Muscle of leg (tissue), 11 donors: ENCODE results near the gene XPO1. TPM values are rescaled to one million over a fixed set of nuclear protein-coding genes. Genes with fewer than 3 reads are reported as not detected.
"Not testable (repeated sequence)": the region's sequence is repeated elsewhere in the genome, so short reads cannot be mapped to it uniquely, and the experiment has no call there.

Experiments
- DNase-seq: peaks from one replicate; pipeline ENCODE4 v3.0.0; 2013
- H3K27ac ChIP-seq: one replicate; pipeline ENCODE4 v1.5.1; 2013; ENCODE audit warnings: mild to moderate bottlenecking, low read length, control low read depth
- H3K27me3 ChIP-seq: one replicate; pipeline ENCODE4 v1.6.1; 2013; ENCODE audit warnings: low read length; ENCODE audit not compliant: control insufficient read depth, insufficient read depth
- H3K36me3 ChIP-seq: one replicate; pipeline ENCODE4 v1.6.1; 2013; ENCODE audit warnings: low read length; ENCODE audit not compliant: control insufficient read depth, insufficient read depth
- H3K4me1 ChIP-seq: one replicate; pipeline ENCODE4 v1.6.1; 2013; ENCODE audit warnings: low read length; ENCODE audit not compliant: control insufficient read depth, insufficient read depth
- H3K4me3 ChIP-seq: one replicate; pipeline ENCODE4 v1.5.1; 2013; ENCODE audit warnings: low read length, control low read depth
- H3K9me3 ChIP-seq: replicated peaks from 2 replicates; pipeline ENCODE4 v1.6.1; 2013; ENCODE audit warnings: low read depth, low read length; ENCODE audit not compliant: control insufficient read depth
- WGBS: methylation state at CpG from one replicate; pipeline ENCODE4 v1.1.5; 2013; ENCODE audit warnings: missing lambda C conversion rate; ENCODE audit not compliant: insufficient coverage; 5-methylcytosine and 5-hydroxymethylcytosine counted together
- polyA plus RNA-seq, 8 donors: library from polyadenylated mRNA; unstranded; fragments of 120-200 nt; gene quantifications; one replicate each; pipeline versions ENCODE4 v1.2.1 to v1.2.3, GENCODE V29; 2013; ENCODE audit warnings: inconsistent platforms in 1 of 8, low replicate concordance in 1 of 8; ENCODE audit not compliant: insufficient read length in 8 of 8, insufficient read depth in 1 of 8
- total RNA-seq: library from RNA; stranded (reverse); fragments of 120-200 nt; gene quantifications from one replicate; pipeline ENCODE4 v1.2.4, GENCODE V29; 2013

The XPO1 gene
- total and polyA plus RNA-seq, 9 donors: 122 to 183 (median 132) TPM

DNA sequence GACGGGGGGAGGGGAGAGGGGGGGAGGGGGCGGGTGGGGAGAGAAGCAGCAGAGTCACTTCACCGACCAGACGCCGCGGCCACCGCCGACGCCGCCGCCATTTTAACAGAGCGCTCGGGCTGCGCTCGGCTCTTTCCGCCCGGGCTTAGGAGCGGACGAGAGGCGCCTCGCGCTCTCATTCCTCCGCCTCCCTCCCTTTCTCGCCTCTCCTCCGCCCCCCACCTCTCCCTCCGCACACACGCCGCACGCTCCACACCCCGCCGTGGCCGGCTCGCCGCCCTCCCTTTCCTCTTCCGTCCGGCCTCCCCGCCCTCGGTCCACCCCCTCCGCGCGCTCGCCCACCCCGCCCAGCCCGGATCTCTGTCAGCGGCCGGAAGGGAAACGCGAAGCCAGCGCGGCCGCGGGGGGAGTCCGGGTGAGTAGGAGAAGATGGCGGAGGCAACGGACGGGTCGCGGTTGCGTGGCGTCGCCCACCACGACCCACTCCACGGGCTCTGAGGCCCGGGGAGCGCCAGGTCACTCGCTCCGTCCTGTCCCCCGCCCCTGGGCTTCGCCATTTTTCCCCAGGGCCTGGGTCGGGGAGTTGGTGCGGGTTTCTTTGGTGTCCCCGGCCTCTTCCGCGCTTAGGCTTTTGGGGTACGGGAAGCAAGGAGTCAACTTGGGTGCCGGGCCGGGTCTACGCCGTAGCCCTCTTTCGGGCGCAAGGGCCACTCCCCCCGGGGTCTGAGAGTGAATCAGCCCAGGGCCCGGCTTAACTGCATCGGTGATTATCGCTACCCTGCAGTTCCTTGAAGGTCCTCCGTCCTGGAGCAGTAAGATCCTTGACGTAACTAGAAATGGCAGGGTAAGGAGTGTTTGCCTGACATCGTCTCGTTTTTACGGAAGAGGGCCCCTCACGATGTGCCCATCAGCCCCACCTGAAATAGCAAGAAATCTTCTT lies 66.9 kb downstream of the XPO1 start, which contains the start of gene USP34:
TSS of gene USP34 (minus strand) at position 123 of the 940 bp plus-strand sequence. CDS start 395 bp downstream, outside the sequence.
- peaks cover 6% of the 10 kb centered on the region for H3K4me1 ChIP-seq
- no peaks in the 10 kb centered on the region for H3K9me3 ChIP-seq
- H3K4me3 ChIP-seq: peak within 1 kb of the TSS; percentile 99
- 0% methylated on average over 62 of the region's 91 CpGs for whole genome bisulfite sequencing
- H3K27me3 ChIP-seq: no peaks in the 10 kb centered on the region
- H3K27ac ChIP-seq: peak within 1 kb of the TSS; percentile 100
- DNase-seq: peak; percentile 99
- H3K36me3 ChIP-seq: peaks cover 13% of the 10 kb centered on the region

DNA sequence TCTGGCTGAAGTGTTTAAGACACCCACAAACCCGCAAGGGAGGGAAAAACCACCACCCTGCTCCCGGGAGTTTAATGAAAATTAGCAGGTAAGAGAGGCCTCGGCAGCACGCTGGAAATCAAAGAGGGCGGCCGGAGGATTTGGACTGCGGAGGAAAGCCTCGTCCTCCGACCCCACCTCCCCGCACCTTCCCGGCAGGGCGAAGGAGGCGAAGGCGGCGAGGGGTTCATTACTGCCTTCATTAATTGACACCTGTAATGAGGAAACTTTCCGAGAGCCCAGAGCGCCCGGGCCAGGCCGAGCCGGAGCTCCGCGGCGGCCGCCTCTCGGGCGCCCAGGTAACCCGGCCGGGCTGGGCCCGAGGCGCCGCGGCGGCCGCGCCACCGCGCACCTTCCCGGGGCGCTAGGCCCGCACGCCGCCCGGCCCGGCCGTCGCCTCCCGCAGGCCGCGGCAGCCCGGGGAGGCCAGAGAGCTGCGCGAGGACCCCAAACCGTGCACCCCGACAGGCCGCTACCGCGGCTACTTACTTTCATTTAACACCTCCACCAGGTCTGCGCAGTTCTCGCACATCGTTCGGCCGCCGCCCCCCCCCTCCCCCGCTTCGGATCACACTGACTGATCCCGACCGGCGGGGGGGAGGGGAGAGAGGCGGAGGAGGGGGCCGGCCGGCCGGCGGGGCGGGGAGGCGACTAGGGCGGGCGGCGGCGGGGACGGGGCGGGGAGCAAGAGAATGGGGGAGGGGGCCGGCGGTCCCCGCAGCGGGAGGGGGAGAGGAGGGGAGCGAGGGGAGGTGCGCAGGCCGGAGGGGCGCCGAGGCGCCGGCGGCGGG lies 67.8 kb downstream of the XPO1 start:
- Histone ChIP-seq H3K4me3 (peak overlapping the region; percentile 99), H3K27me3 (no peaks in the 10 kb centered on the region), H3K36me3 (peaks cover 13% of the 10 kb centered on the region), H3K4me1 (peaks cover 6% of the 10 kb centered on the region), H3K27ac (peak overlapping the region; percentile 84), H3K9me3 (no peaks in the 10 kb centered on the region)
- WGBS: under 1% methylated on average over 49 of the region's 94 CpGs
- peak; percentile 93 for DNase-seq

DNA sequence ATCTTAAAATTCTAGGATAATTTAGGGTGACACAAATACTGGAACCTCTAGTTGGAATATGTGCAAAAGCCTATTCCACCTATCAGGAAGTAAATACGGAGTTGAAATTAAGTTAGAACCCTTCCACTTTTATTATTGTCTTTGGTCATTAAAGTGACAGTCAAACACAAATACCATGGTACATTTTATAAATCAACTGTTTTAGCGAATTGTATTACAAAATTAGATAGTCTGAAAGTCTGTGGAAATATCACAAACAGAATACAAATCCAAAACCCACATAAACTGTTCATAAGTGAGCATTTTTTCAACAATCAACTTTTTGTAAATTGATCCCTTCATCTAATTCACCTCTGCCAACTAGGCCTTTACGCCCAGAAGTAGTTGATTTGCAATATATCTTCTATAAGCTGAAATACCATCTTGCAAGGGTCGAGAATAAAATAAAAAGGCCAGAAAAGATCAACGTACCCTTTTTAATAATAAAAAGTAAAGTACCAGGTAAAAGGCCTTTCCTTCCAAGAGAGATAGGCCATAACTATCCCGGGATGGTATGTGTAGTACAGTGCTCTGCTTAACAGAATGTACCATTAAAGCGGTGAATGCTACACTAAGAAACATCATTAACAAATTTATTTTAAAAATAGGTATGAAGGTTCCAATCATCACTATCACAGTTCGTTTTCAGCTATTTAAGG lies 68.6 kb downstream of the XPO1 start:
- peak; percentile 18 for DNase-seq
- peaks cover 6% of the 10 kb centered on the region for H3K4me1 ChIP-seq

DNA sequence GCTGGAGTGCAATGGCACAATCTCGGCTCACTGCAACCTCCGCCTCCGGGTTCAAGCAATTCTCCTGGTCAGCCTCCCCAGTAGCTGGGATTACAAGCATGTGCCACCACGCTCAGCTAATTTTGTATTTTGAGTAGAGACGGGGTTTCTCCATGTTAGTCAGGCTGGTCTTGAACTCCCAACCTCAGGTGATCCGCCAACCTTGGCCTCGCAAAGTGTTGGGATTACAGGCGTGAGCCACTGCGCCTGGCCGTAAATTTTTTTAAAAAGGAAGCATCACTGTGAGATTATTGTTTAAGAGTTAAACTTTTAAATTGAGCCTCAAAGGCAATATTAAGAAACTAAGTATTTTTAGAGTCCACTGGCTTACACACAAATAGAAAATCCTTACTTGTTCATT lies 69.9 kb downstream of the XPO1 start:
- H3K27ac ChIP-seq: not testable (repeated sequence)

More for the DNA sequence above, 68.6 kb downstream of the XPO1 start:
- Histone ChIP-seq H3K27ac (peak overlapping the region; percentile 84), H3K27me3 (no peaks in the 10 kb centered on the region), H3K9me3 (no peaks in the 10 kb centered on the region), H3K36me3 (peaks cover 13% of the 10 kb centered on the region), H3K4me3 (peak overlapping the region; percentile 80)
- WGBS: no CpG with 5 or more reads among the region's 8 CpGs

DNA sequence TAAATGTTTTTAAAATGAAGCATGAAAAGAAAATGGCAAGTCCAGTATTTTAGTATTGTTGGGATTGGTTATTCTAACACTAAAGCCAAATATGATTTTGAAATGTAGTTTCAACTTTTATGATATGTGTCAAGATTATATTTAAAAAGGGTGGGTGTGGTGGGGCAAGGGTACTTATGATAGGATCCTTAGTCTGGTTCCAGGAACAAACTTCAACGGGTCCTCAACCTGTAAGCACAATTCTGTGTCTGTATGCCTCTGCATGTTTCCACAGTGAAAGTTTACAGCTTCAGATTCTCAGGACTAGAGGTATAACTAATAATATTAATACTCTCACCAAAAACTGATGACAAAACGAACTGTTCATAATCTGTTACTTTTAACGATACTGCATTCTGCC lies 73.1 kb downstream of the XPO1 start:
- Histone ChIP-seq H3K27ac (no peak overlapping the region), H3K9me3 (no peaks in the 10 kb centered on the region), H3K4me3 (no peak overlapping the region), H3K27me3 (no peaks in the 10 kb centered on the region), H3K36me3 (peaks cover 8% of the 10 kb centered on the region), H3K4me1 (no peaks in the 10 kb centered on the region)
- no CpG with 5 or more reads among the region's 3 CpGs for WGBS
- no peak for DNase-seq

More for the DNA sequence above, 69.9 kb downstream of the XPO1 start:
- H3K27me3 ChIP-seq, H3K9me3 ChIP-seq, H3K4me1 ChIP-seq, DNase-seq, H3K4me3 ChIP-seq: not testable (repeated sequence)
- H3K36me3 ChIP-seq: peaks cover 13% of the 10 kb centered on the region
- 95% methylated on average over 8 of the region's 10 CpGs for WGBS

DNA sequence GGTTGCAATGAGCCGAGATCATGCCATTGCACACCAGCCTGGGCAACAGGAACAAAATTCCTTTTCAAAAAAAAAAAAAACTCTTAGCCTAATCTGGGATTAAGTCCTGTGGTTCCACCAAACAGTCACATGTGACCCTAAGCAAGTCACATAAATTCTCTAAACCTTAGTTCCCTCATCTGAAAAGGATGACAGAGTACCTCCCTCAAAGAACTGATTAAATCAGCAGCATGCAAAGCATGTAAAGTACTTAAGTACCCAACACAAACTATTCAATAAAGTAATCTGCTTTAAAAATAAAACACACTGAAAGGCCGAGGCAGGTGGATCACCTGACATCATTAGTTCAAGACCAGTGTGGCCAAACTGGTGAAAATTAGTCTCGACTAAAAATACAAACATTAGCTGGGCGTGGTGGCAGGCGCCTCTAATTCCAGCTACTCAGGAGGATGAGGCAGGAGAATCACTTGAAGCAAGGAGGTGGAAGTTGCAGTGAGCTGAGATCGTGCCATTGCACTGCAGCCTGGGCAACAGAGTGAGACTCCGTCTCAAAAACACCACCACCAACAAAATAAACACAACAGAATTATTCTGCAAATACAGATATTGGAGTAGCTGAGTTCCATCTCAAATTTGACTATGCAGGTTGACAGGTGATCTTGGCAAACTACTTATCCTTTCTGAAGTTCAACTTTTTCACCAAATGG lies 74.2 kb downstream of the XPO1 start:
- H3K27me3 ChIP-seq: no peaks in the 10 kb centered on the region
- DNase-seq: no peak
- H3K27ac ChIP-seq: no peak overlapping the region
- H3K4me3 ChIP-seq: no peak overlapping the region
- WGBS: no CpG with 5 or more reads among the region's 7 CpGs
- no peaks in the 10 kb centered on the region for H3K4me1 ChIP-seq
- peaks cover 8% of the 10 kb centered on the region for H3K36me3 ChIP-seq
- H3K9me3 ChIP-seq: no peaks in the 10 kb centered on the region

DNA sequence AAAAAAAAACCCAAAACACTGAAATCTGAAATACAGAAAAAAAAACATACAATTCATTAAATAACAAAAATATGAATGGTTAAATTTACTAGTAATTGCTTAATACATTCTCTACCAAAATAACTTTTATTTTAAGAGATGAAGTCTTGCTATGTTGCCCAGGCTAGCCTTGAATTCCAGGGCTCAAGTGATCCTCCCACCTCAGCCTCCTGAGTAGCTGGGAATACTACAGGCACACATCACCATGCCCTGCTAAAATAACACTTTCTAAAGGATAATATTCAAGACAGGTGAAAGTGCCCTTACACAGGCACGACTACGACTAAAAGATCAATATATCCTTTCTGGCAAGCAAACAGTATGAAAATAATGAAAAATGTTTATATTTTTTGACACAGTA lies 76.8 kb downstream of the XPO1 start:
- Histone ChIP-seq H3K27me3 (no peaks in the 10 kb centered on the region), H3K36me3 (no peaks in the 10 kb centered on the region), H3K9me3 (no peaks in the 10 kb centered on the region), H3K27ac (no peak overlapping the region), H3K4me3 (no peak overlapping the region), H3K4me1 (no peaks in the 10 kb centered on the region)
- DNase-seq: no peak
- no CpG with 5 or more reads among the region's 2 CpGs for WGBS

DNA sequence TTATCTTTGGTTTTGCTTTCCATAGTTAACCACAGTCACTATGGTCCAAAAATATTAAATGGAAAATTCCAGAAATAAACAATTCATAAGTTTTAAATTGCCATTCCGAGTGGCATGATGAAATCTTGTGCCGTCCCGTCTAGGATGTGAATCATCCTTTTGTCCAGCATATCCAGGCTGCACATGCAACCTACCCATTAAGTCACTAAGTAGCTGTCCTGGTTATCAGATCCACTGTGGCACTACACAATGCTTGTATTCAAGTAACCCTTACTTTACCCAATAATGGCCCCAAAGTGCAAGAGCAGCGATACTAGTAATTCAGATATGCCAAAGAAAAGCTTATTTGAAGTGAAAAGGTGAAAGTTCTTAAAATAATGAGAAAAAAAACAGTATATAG lies 78.0 kb downstream of the XPO1 start:
- H3K27ac ChIP-seq: no peak overlapping the region
- WGBS: 70% methylated on average over 3 of the region's 4 CpGs
- H3K4me3 ChIP-seq: no peak overlapping the region
- no peak for DNase-seq
- no peaks in the 10 kb centered on the region for H3K4me1 ChIP-seq
- no peaks in the 10 kb centered on the region for H3K36me3 ChIP-seq
- H3K27me3 ChIP-seq: no peaks in the 10 kb centered on the region
- no peaks in the 10 kb centered on the region for H3K9me3 ChIP-seq

DNA sequence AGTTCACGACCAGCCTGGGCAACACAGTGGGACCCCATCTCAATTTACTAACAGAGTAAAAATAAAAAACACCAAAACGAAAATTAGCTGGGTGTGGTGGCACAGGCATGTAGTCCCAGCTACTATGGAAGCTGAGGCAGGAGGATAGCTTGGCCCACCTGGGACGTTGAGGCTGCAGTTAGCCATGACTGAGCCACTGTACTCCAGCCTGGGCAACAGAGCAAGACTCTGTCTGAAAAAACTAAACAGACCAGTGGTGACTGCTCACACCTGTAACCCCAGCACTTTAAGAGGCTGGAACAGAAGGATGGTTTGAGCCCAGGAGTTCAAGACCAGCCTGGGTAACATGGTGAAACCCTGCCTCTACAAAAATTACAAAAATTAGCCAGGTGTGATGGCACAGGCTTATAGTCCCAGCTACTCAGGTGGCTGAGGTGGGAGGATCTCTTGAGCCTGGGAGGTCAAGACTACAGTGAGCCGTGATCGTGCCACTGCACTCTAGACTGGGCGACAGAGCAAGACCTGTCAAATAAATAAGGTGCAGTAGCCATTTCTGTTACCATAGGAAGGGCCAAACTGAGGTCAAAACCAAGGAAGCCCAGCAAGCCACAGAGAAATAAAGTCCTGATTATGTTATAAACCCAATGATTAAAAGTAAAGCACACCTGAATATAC lies 81.3 kb downstream of the XPO1 start:
- Histone ChIP-seq H3K4me3 (no peak overlapping the region), H3K36me3 (no peaks in the 10 kb centered on the region), H3K27ac (no peak overlapping the region), H3K4me1 (no peaks in the 10 kb centered on the region), H3K9me3 (peaks cover 3% of the 10 kb centered on the region), H3K27me3 (no peaks in the 10 kb centered on the region)
- 100% methylated on average over 2 of the region's 6 CpGs for WGBS
- no peak for DNase-seq
